ENCODE measurements around the gene NUDT14.

Gene NUDT14

GRCh38 chr14:105138551-105139111 is 42.5 kb downstream of the NUDT14 start:
- no peaks in the 10 kb centered on the region for H3K79me2 ChIP-seq (ENCODE audit: insufficient read depth, low read length)
- H4K20me1 ChIP-seq (ENCODE audit: insufficient read depth, low read length, poor library complexity, severe bottlenecking): no peaks in the 10 kb centered on the region
- H2AFZ ChIP-seq (ENCODE audit: low read length): no peak overlapping the region
- no peak overlapping the region for H3K4me3 ChIP-seq (ENCODE audit: low read length, poor library complexity, severe bottlenecking)
- no peaks in the 10 kb centered on the region for H3K27me3 ChIP-seq (ENCODE audit: insufficient read depth, low read length, poor library complexity, severe bottlenecking)
- no peaks in the 10 kb centered on the region for H3K9me2 ChIP-seq (replicated peaks; ENCODE audit: low read depth, low read length)
- no peak overlapping the region for H3K4me2 ChIP-seq (ENCODE audit: low read depth, low read length, poor library complexity, severe bottlenecking)
- no peaks in the 10 kb centered on the region for H3K36me3 ChIP-seq (ENCODE audit: insufficient read depth, low read length)
- peaks cover 8% of the 10 kb centered on the region; the same call in 1 of the 2 replicates for H3K9me3 ChIP-seq (ENCODE audit: insufficient read depth, low read depth, low read length)
- TF ChIP-seq EZH2phosphoT487 (IDR thresholded peaks at IDR 0.05; ENCODE audit: borderline replicate concordance): no peak
- no peaks in the 10 kb centered on the region for H3K4me1 ChIP-seq (ENCODE audit: insufficient read depth, low read length, poor library complexity, severe bottlenecking)
- H3K9ac ChIP-seq (ENCODE audit: low read depth, low read length, poor library complexity, severe bottlenecking): no peak overlapping the region
- H3F3A ChIP-seq (ENCODE audit: low read depth): no peaks in the 10 kb centered on the region

- Histone ChIP-seq H3K9ac (ENCODE audit: low read depth, low read length, poor library complexity, severe bottlenecking) (no peak overlapping the region), H3F3A (ENCODE audit: low read depth) (no peaks in the 10 kb centered on the region), H3K9me3 (ENCODE audit: insufficient read depth, low read depth, low read length) (peaks cover 8% of the 10 kb centered on the region; the same call in 1 of the 2 replicates)
Observed at GRCh38 chr14:105138021-105138541, 43.0 kb downstream of the NUDT14 start.

GRCh38 chr14:105137481-105138020 is 43.6 kb downstream of the NUDT14 start:
- H4K20me1 ChIP-seq (ENCODE audit: insufficient read depth, low read length, poor library complexity, severe bottlenecking): no peaks in the 10 kb centered on the region
- H3K9me2 ChIP-seq (replicated peaks; ENCODE audit: low read depth, low read length): no peaks in the 10 kb centered on the region
- no peaks in the 10 kb centered on the region for H3K36me3 ChIP-seq (ENCODE audit: insufficient read depth, low read length)
- H3K79me2 ChIP-seq (ENCODE audit: insufficient read depth, low read length): no peaks in the 10 kb centered on the region
- peaks cover 8% of the 10 kb centered on the region for H3K4me1 ChIP-seq (ENCODE audit: insufficient read depth, low read length, poor library complexity, severe bottlenecking)
- H3K9ac ChIP-seq (ENCODE audit: low read depth, low read length, poor library complexity, severe bottlenecking): no peak overlapping the region
- no peak overlapping the region for H3K4me3 ChIP-seq (ENCODE audit: low read length, poor library complexity, severe bottlenecking)
- H2AFZ ChIP-seq (ENCODE audit: low read length): no peak overlapping the region
- H3K4me2 ChIP-seq (ENCODE audit: low read depth, low read length, poor library complexity, severe bottlenecking): no peak overlapping the region
- no peaks in the 10 kb centered on the region for H3K27me3 ChIP-seq (ENCODE audit: insufficient read depth, low read length, poor library complexity, severe bottlenecking)
- TF ChIP-seq CTCF (conservative IDR thresholded peaks at IDR 0.05; ENCODE audit: low read length) (no peak), EZH2phosphoT487 (IDR thresholded peaks at IDR 0.05; ENCODE audit: borderline replicate concordance) (no peak)
- H3K9me3 ChIP-seq (ENCODE audit: insufficient read depth, low read depth, low read length): peaks cover 8% of the 10 kb centered on the region; the same call in 1 of the 2 replicates
- no peaks in the 10 kb centered on the region for H3F3A ChIP-seq (ENCODE audit: low read depth)

More at GRCh38 chr14:105138021-105138541, 43.0 kb downstream of the NUDT14 start:
- no peak overlapping the region for H3K4me3 ChIP-seq (ENCODE audit: low read length, poor library complexity, severe bottlenecking)
- no peaks in the 10 kb centered on the region for H3K79me2 ChIP-seq (ENCODE audit: insufficient read depth, low read length)
- no peaks in the 10 kb centered on the region for H4K20me1 ChIP-seq (ENCODE audit: insufficient read depth, low read length, poor library complexity, severe bottlenecking)
- TF ChIP-seq EZH2phosphoT487 (IDR thresholded peaks at IDR 0.05; ENCODE audit: borderline replicate concordance) (no peak), CTCF (conservative IDR thresholded peaks at IDR 0.05; ENCODE audit: low read length) (no peak)
- no peak overlapping the region for H3K4me2 ChIP-seq (ENCODE audit: low read depth, low read length, poor library complexity, severe bottlenecking)
- H3K36me3 ChIP-seq (ENCODE audit: insufficient read depth, low read length): no peaks in the 10 kb centered on the region
- no peak overlapping the region for H2AFZ ChIP-seq (ENCODE audit: low read length)
- peaks cover 3% of the 10 kb centered on the region for H3K4me1 ChIP-seq (ENCODE audit: insufficient read depth, low read length, poor library complexity, severe bottlenecking)
- H3K27me3 ChIP-seq (ENCODE audit: insufficient read depth, low read length, poor library complexity, severe bottlenecking): no peaks in the 10 kb centered on the region
- H3K9me2 ChIP-seq (replicated peaks; ENCODE audit: low read depth, low read length): no peaks in the 10 kb centered on the region
